ENCODE measurements around the gene WNT3A. TPM values are rescaled to one million over a fixed set of nuclear protein-coding genes. Genes with fewer than 3 reads are reported as not detected.

The WNT3A gene
- total RNA-seq, 1 experiment from 2014 or later, result 1.0 TPM

GRCh38 chr1:228090613-228091081, 83.8 kb downstream of the WNT3A start:
- H3K9ac ChIP-seq (ENCODE audit: low read length), result no peak overlapping the region
- POLR2A ChIA-PET (ENCODE audit: unreplicated experiment), result no interaction called here
- peaks cover 100% of the 10 kb centered on the region for H4K20me1 ChIP-seq (ENCODE audit: low read length)
- ATAC-seq (peak; percentile 5; the same call in 1 of the 2 replicates), DNase-seq (no peak)
- peaks cover 100% of the 10 kb centered on the region for H3K79me2 ChIP-seq (ENCODE audit: low read length)
- no peak for TF ChIP-seq EZH2phosphoT487 (IDR thresholded peaks at IDR 0.05; ENCODE audit: borderline replicate concordance, low read length)
- TF ChIP-seq EZH2 (IDR thresholded peaks at IDR 0.05; ENCODE audit: low read length, unreplicated experiment), result no peak
- no peak for TF ChIP-seq CTCF (conservative IDR thresholded peaks at IDR 0.05; ENCODE audit: low read depth, low read length)
- H3F3A ChIP-seq (ENCODE audit: low read length, unreplicated experiment), result peaks cover 9% of the 10 kb centered on the region
- intact Hi-C loops (cut with micrococcal nuclease), result no loop called here
- peak overlapping the region; percentile 3; the same call in 1 of the 2 replicates for H3K4me2 ChIP-seq (ENCODE audit: low read length)
- H3K27me3 ChIP-seq (ENCODE audit: low read length), result no peaks in the 10 kb centered on the region
- no peaks in the 10 kb centered on the region for H3K9me3 ChIP-seq (ENCODE audit: low read length)
- CTCF ChIA-PET, result no interaction called here
- peaks cover 74% of the 10 kb centered on the region for H3K36me3 ChIP-seq (ENCODE audit: low read depth, low read length)
- BruUV-seq (replicated peaks), result no TSS peak
- no peak overlapping the region for H2AFZ ChIP-seq (ENCODE audit: low read length)
- H3K9me2 ChIP-seq (replicated peaks; ENCODE audit: low read length), result no peaks in the 10 kb centered on the region
- H3K4me1 ChIP-seq (ENCODE audit: insufficient read depth, low read length), result peaks cover 66% of the 10 kb centered on the region
- H3K4me3 ChIP-seq (ENCODE audit: low read length), result no peak overlapping the region
- no peak overlapping the region for H3K27ac ChIP-seq (ENCODE audit: low read length)

GRCh38 chr1:228091084-228091483, 84.3 kb downstream of the WNT3A start:
- intact Hi-C loops (cut with micrococcal nuclease), result no loop called here
- no TSS peak for BruUV-seq (replicated peaks)

More at GRCh38 chr1:228091084-228091483, 84.3 kb downstream of the WNT3A start:
- ChIA-PET CTCF (no interaction called here), POLR2A (ENCODE audit: unreplicated experiment) (no interaction called here)
- ATAC-seq (no peak), DNase-seq (no peak)
- Histone ChIP-seq H3K27me3 (ENCODE audit: low read length) (no peaks in the 10 kb centered on the region), H3K36me3 (ENCODE audit: low read depth, low read length) (peaks cover 74% of the 10 kb centered on the region), H3K9ac (ENCODE audit: low read length) (no peak overlapping the region), H3K4me1 (ENCODE audit: insufficient read depth, low read length) (peaks cover 61% of the 10 kb centered on the region), H3K4me3 (ENCODE audit: low read length) (no peak overlapping the region), H3K9me2 (replicated peaks; ENCODE audit: low read length) (no peaks in the 10 kb centered on the region), H2AFZ (ENCODE audit: low read length) (no peak overlapping the region), H3K9me3 (ENCODE audit: low read length) (no peaks in the 10 kb centered on the region), H3K27ac (ENCODE audit: low read length) (no peak overlapping the region), H3F3A (ENCODE audit: low read length, unreplicated experiment) (peaks cover 9% of the 10 kb centered on the region), H3K79me2 (ENCODE audit: low read length) (peaks cover 100% of the 10 kb centered on the region), H4K20me1 (ENCODE audit: low read length) (peaks cover 100% of the 10 kb centered on the region), H3K4me2 (ENCODE audit: low read length) (no peak overlapping the region)
- no peak for TF ChIP-seq EZH2phosphoT487 (IDR thresholded peaks at IDR 0.05; ENCODE audit: borderline replicate concordance, low read length)
- TF ChIP-seq EZH2 (IDR thresholded peaks at IDR 0.05; ENCODE audit: low read length, unreplicated experiment), result no peak
- TF ChIP-seq CTCF (conservative IDR thresholded peaks at IDR 0.05; ENCODE audit: low read depth, low read length), result no peak

All from PC-3 (cell line).